GM06990 (cell line): Measurements from ENCODE around the gene MYEOV.

Experiments used
- DNase-seq: peaks from one replicate; pipeline ENCODE4 v3.0.0-alpha.2; 2011; ENCODE audit not compliant: insufficient read length; ENCODE audit errors: extremely low read depth
- H3K27me3 ChIP-seq: replicated peaks from 2 replicates; pipeline ENCODE4 v1.6.0; 2011; ENCODE audit warnings: low read length; ENCODE audit not compliant: control insufficient read depth, insufficient read depth
- H3K36me3 ChIP-seq: 2 replicates; pipeline ENCODE4 v1.5.1; 2011; ENCODE audit warnings: low read length; ENCODE audit not compliant: control insufficient read depth, insufficient read depth
- H3K4me3 ChIP-seq: replicated peaks from 2 replicates; pipeline ENCODE4 v1.5.1; 2011; ENCODE audit warnings: low read depth, mild to moderate bottlenecking, control low read depth, low read length
- TF ChIP-seq, protein P1 (sequence below): IDR thresholded peaks from 2 replicates; pipeline ENCODE4 v1.5.1; 2011; ENCODE audit warnings: low read length, control low read depth, mild to moderate bottlenecking, inconsistent platforms; ENCODE audit not compliant: insufficient read depth, poor library complexity, severe bottlenecking

MYEOV gene

DNA sequence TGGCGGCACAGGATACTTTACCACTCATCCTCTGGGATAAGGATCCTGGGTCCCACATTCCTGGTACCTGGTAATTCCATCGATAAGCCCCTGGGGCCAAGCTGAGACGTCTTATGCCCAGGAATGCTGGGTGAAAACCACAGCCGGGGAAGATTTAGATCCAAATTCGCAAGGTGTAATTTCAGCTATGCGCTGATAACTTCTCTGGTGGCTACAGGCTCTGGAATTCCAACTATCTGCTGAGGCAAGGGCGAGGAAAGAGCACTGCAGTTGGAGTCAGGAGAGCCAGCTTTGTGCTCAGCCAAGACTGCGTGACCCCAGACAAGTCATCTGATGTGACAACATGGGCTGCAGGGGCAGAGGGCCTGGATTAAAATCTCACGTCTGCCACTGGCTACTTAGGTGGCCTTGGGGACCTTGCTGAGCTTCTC, 9.9 kb upstream of the MYEOV start:
- TF ChIP-seq, protein P1, sequence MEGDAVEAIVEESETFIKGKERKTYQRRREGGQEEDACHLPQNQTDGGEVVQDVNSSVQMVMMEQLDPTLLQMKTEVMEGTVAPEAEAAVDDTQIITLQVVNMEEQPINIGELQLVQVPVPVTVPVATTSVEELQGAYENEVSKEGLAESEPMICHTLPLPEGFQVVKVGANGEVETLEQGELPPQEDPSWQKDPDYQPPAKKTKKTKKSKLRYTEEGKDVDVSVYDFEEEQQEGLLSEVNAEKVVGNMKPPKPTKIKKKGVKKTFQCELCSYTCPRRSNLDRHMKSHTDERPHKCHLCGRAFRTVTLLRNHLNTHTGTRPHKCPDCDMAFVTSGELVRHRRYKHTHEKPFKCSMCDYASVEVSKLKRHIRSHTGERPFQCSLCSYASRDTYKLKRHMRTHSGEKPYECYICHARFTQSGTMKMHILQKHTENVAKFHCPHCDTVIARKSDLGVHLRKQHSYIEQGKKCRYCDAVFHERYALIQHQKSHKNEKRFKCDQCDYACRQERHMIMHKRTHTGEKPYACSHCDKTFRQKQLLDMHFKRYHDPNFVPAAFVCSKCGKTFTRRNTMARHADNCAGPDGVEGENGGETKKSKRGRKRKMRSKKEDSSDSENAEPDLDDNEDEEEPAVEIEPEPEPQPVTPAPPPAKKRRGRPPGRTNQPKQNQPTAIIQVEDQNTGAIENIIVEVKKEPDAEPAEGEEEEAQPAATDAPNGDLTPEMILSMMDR: no peak
- no peaks in the 10 kb centered on the region for H3K27me3 ChIP-seq
- H3K36me3 ChIP-seq: no peaks in the 10 kb centered on the region
- no peak for DNase-seq
- H3K4me3 ChIP-seq: no peak overlapping the region

DNA sequence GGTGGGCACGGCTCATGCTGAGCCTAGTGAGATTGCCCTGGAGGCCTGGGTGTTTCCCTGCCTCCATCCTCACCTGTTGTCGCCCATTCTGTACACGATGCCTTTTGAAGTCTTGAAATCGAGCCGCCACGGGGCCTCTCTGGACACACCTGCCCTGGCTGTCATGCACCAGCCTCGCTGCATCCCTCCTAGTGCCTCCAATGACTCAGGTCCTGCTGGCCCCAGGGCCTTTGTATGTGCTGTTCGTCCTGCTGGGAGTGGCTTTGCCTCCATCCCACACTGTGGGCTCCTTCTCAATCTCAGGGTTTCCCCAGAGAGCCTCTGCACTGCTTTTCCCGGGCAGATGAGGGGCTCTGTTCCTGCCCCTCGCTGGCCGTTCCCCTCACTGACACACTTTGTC, 8.9 kb upstream of the MYEOV start:
- Histone ChIP-seq H3K36me3 (no peaks in the 10 kb centered on the region), H3K27me3 (no peaks in the 10 kb centered on the region), H3K4me3 (no peak overlapping the region)
- DNase-seq: no peak
- TF ChIP-seq, protein P1: no peak

DNA sequence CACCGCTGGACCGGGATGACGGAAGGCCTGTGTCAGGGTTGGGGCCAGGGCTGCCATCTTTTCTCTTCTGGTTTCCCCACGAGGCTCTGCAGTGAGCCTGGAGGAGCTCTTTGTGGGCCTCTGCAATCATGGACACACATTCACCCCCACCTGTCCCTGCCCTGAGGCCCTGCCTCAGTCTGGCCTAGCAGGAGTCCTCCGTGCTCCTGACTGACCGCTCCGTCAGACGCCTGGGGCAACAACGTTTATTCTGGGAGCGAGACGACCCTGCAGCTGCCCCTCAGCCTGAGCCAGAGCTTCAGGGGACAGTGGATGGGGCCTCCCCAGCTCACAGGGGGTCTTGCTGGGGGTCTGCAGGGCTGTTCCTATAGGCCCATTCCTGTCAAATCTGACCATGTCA, 8.2 kb upstream of the MYEOV start:
- Histone ChIP-seq H3K4me3 (no peak overlapping the region), H3K36me3 (no peaks in the 10 kb centered on the region), H3K27me3 (no peaks in the 10 kb centered on the region)
- DNase-seq: no peak
- TF ChIP-seq, protein P1: no peak

DNA sequence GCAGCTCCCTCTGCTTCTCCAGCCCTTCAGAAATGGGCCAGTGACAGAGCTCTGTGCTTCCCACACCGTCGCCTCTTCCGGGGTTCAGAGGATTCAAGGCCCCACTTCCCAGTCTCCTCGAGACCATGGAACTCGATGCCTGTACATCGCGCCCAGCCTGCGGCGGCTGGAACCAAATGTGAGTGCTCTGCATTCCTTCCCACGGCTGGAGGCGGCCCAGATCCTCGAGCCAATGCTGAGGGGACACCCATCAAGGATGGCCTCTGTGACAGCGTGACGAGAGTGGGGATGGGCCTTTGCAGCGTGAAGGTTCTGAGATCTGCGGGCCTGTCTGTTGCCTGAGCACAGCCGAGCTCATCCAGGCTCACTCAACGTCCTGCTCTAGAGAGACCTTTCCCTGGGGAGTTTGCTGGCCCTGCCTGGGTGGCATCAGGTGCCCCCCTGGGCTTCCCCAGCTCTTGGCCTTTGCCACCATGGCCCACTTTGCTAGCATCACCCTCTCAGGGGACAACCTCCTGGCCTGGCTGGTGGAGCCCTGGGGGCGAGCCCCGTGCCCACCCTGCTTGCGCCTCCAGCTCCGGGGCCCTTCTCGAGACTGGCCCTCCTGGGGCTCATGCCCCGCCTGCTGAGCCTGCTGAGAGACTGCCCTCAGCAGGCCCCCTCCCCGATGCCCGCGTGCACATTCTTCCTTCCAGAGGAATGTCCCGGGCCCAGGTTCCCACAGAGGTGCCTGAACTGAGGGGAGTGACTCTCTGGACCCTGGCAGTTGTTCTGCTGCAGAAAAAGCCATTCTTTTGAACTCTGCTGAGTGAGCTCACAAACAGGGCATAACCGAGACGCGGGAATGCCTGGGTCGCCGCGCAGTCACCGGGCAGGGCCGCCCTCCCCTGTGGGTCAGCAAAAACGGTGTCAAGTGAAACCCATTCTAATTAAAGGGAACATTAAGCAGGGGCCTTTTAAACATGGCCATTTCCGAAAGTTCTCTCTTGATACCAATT, 7.3 kb upstream of the MYEOV start:
- no peak for DNase-seq
- Histone ChIP-seq H3K4me3 (no peak overlapping the region), H3K36me3 (no peaks in the 10 kb centered on the region), H3K27me3 (no peaks in the 10 kb centered on the region)
- TF ChIP-seq, protein P1: no peak

DNA sequence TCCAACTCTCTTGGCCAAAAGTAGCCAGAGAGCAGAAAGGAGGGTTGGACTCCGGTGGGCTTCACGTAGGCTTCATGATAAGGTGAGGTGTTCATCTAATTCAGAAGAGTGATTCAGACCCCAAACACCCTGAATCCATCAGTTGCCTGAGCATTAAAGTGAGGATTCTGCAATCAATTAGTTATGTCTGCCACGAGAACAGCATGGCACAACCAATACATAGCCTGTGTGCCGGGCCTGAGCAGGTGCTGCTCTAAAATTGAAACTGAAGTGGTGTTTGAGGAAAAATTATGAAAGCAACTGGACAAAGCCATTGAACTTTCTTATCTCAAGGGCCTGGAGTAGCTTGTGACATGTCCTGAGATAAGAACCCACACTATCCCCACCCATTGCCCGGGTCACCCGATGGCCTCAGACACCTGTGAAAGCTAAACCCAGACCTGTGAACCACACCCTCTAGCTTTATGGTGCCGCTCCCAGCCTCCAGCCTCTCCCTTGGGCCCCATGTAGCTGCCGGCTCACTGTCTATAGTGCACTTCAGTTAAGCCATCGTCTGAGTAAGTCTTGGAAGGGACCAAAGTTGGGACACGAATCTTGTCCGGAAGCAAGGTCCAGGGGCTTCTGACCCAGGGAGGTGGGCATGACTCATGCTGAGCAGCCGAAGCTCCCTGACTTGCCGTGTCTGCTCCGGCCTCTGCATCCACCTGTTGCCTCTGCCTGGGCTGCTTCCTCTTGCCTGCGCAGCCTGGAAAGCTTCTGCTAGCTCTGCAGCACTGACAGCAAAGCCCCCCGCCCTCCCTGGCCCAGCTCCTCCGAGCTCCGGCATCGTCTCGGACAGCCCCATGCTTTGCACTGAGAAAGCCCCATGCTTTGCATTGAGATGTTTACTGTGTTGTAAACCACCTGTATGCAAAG, 5.7 kb upstream of the MYEOV start:
- no peak for DNase-seq
- TF ChIP-seq, protein P1: no peak

More for the DNA sequence above, 5.7 kb upstream of the MYEOV start:
- Histone ChIP-seq H3K36me3 (no peaks in the 10 kb centered on the region), H3K27me3 (no peaks in the 10 kb centered on the region), H3K4me3 (no peak overlapping the region)
